Mammary microvascular endothelial cell (primary cell): Measurements from ENCODE around the gene DPP7. TPM values are rescaled to one million over a fixed set of nuclear protein-coding genes. Genes with fewer than 3 reads are reported as not detected.

Experiments
- total RNA-seq: library from RNA; depleted of rRNA; stranded (reverse); fragments of >200 nt; gene quantifications from 2 replicates; pipeline ENCODE4 v1.2.3, GENCODE V29; 2015

The DPP7 gene
- total RNA-seq, result 88.5 and 107 TPM in 2 replicates

DNA sequence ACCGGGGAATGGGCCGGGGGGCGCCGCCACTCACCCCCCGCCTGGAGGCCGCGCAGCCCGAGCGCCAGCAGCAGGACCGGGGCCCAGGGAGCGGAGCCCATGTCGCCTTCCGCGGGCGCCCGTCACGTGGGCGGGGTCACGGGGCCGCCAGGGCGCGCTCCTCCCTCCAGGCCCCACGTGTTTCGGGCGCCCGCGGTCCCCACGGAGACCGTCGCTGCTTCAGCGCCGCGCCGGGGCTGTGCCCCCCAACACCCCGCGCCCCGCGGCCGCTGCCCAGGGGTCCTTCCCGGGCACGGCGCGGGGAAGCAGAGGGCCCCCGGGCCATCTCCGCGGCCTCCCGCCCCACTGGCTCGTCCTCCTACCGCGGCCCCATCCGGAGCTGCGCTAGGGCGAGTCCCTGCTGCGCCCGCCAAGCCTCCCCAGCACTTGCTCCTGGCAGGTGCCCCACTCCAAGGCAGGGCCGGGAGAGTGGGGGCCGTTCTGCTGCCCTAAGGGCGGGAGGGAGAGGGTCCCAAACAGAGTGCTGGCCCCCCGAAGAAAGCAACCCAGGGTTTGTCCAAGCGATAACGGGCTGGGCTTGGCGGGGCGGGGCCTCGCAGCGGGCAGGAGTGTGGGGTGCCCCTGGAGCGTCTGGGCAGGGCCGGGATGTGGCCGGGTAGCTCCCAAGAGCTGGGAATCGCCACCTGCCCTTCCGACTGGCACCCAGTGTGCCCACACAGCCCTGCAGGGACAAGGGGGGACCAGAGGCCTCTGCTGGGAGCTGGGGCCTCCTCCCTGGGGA, at the start of gene DPP7:
Gene DPP7 (minus strand): TSS at position 121 of the 781 bp plus-strand sequence. CDS start 20 bp downstream, at position 101.

DNA sequence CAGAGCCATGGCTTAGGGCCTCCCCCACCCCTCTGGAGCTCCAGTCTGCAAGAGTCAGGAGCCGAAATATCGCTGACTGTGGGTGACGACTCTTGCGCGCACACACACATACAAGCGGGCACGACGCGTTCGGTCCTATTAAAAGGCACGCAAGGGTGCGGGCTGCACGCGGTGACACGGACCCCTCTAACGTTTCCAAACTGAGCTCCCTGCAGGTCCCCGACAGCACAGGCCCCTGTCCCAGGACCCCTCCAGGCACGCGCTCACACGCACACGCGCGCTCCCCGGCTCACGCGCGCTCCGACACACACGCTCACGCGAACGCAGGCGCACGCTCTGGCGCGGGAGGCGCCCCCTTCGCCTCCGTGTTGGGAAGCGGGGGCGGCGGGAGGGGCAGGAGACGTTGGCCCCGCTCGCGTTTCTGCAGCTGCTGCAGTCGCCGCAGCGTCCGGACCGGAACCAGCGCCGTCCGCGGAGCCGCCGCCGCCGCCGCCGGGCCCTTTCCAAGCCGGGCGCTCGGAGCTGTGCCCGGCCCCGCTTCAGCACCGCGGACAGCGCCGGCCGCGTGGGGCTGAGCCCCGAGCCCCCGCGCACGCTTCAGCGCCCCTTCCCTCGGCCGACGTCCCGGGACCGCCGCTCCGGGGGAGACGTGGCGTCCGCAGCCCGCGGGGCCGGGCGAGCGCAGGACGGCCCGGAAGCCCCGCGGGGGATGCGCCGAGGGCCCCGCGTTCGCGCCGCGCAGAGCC, 24.4 kb upstream of the DPP7 start, which contains the start of gene GRIN1:
Gene GRIN1 (plus strand): TSS at position 433 of the 746 bp plus-strand sequence. CDS start 333 bp downstream, outside the sequence.

DNA sequence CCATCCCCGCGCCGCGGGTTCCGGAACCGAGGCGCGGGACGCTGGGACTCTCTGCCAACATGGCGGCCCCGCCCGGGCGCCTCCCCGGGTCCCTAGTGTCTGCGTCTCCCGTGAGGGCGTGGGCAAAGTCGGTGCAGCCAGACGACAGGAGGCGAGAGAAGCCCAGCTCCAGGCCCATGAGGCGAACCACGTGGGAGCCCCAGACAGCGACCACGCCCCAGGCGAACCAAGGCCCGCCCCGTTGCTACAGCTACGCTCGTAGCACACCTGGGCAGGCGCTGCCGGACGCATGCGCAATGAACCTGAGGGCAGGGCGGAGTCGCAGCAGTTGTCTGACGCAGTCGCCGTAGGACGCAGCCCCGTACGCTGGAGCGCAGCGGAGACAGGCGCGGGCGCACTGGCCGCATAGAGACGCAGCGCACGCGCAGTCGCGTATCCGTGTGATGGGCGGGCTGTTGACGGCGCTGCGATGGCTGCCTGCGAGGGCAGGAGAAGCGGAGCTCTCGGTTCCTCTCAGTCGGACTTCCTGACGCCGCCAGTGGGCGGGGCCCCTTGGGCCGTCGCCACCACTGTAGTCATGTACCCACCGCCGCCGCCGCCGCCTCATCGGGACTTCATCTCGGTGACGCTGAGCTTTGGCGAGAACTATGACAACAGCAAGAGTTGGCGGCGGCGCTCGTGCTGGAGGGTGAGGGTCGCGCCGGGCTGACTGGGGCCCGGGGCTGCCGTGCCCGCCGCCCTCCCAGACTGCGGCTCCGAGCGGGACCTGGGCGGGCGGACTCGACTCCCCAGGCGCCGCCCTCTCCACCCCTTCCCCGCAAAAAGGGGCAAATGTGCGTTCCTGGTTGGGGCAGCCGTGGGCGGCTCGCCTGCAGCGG, 27.8 kb downstream of the DPP7 start, which contains the start of gene MAN1B1:
Gene MAN1B1 (plus strand): TSS at position 455 of the 878 bp plus-strand sequence. CDS start 15 bp downstream, at position 470.

DNA sequence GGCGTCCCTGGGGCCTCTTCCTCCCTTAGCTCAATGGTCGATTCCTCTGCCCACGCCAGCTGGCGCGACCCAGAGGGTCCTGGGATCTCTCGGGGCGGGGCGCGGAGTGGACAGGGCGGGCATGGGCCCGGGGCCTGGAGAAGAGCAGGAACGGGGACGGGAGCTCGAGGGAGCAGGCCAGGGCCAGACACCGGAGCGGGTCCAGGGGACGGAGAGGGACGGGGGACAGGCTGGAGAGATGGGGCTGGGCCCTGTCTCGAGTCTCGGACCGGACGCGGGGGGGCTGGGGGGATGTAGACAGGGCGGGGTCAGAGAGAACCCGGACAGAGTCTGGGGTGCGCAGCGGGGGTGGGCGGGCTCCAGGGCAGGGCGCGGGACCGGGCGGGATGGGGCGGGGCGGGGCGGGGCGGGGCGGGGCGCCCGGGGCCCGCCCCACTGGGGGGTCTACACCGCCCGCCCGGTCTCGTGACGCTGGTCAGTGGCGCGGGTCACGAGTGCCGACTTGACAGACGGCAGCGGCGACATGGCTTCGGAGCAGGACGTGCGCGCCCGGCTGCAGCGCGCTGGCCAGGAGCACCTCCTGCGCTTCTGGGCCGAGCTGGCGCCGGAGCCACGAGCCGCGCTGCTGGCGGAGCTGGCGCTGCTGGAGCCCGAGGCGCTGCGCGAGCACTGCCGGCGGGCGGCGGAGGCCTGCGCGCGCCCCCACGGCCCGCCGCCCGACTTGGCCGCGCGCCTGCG, 37.4 kb downstream of the DPP7 start, which contains the start of gene UAP1L1:
Gene UAP1L1 (plus strand): TSS at position 508 of the 738 bp plus-strand sequence. CDS start 16 bp downstream, at position 524.

DNA sequence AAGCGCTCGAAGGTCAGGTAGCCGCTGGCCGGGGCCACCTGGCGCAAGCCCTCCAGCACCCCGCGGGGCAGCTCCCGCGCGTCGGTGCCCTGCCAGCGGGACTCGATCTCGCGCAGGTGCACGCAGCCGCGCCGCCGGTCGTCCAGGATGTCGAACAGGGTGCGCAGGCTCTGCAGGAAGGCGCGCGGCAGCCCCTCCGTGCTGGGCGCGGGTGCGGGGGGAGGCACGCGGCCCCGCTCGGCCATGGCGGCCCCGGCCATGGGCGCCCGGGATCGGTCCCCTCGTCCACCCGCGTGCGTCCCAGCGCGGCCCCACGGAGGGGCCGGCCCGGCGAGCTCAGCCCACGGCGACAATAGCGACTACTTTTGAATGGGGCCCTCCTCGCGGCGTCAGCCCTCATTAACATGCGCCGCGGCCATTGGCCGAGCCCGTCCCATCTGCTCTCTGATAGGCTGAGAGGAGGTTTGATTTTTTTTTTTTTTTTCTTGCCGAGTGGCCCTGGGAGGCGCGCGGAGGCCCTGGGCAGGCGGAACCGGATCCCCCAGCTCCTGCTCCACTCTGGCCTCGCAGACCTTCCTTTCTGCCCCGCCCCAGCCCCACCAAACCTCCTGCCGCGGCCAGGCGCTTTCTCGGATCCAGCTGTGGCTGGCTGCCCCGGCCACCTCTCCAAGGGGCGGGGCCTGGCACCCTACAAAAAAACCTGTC, 44.2 kb downstream of the DPP7 start, which contains the start of gene SAPCD2:
Gene SAPCD2 (minus strand): TSS at position 357 of the 705 bp plus-strand sequence. CDS start 97 bp downstream, at position 260.

Other genes starting within 250 kb of the DPP7 start
- 413 and 485 TPM in 2 replicates for gene EDF1, start 248.4 kb downstream of the DPP7 start, total RNA-seq
- 17.3 and 18.3 TPM in 2 replicates for gene TRAF2, start 228.2 kb downstream of the DPP7 start, total RNA-seq
- gene FBXW5, start 170.0 kb downstream of the DPP7 start, total RNA-seq, result 202 and 226 TPM in 2 replicates
- 0.20 and 0.84 TPM in 2 replicates for gene C8G, start 169.5 kb downstream of the DPP7 start, total RNA-seq
- gene LCN12, start 162.5 kb downstream of the DPP7 start, total RNA-seq, result not detected in 2 replicates
- not detected in 2 replicates for gene PTGDS, start 137.2 kb downstream of the DPP7 start, total RNA-seq
- gene LCNL1, start 131.7 kb downstream of the DPP7 start, total RNA-seq, result not detected in 2 replicates
- gene PAXX, start 122.3 kb downstream of the DPP7 start, total RNA-seq, result 53.2 and 65.9 TPM in 2 replicates
- gene CLIC3, start 118.2 kb downstream of the DPP7 start, total RNA-seq, result 0.40 TPM in 1 of 2 replicates, not detected in the other
- 6.9 and 7.3 TPM in 2 replicates for gene ABCA2, start 86.5 kb downstream of the DPP7 start, total RNA-seq
- gene FUT7, start 82.6 kb downstream of the DPP7 start, total RNA-seq, result not detected in 2 replicates
- 67.3 and 71.1 TPM in 2 replicates for gene NPDC1, start 68.6 kb downstream of the DPP7 start, total RNA-seq
- gene ENTPD2, start 60.7 kb downstream of the DPP7 start, total RNA-seq, result not detected in 2 replicates
- gene SAPCD2, start 44.2 kb downstream of the DPP7 start, total RNA-seq, result 28.1 and 30.2 TPM in 2 replicates
- gene UAP1L1, start 37.2 kb downstream of the DPP7 start, total RNA-seq, result 21.9 and 23.0 TPM in 2 replicates
- 69.4 and 75.7 TPM in 2 replicates for gene MAN1B1, start 27.7 kb downstream of the DPP7 start, total RNA-seq
- gene GRIN1, start 24.4 kb upstream of the DPP7 start, total RNA-seq, result not detected in 2 replicates
- gene LRRC26, start 55.3 kb upstream of the DPP7 start, total RNA-seq, result not detected in 2 replicates
- gene TMEM210, start 57.3 kb upstream of the DPP7 start, total RNA-seq, result not detected in 2 replicates
- 17.6 and 25.1 TPM in 2 replicates for gene ANAPC2, start 73.8 kb upstream of the DPP7 start, total RNA-seq
- 127 and 150 TPM in 2 replicates for gene SSNA1, start 73.9 kb upstream of the DPP7 start, total RNA-seq
- gene TPRN, start 86.0 kb upstream of the DPP7 start, total RNA-seq, result 6.9 and 7.7 TPM in 2 replicates
- gene TMEM203, start 90.9 kb upstream of the DPP7 start, total RNA-seq, result 36.2 and 39.1 TPM in 2 replicates
- gene NDOR1, start 91.0 kb upstream of the DPP7 start, total RNA-seq, result 13.4 and 16.6 TPM in 2 replicates
- not detected in 2 replicates for gene RNF208, start 107.5 kb upstream of the DPP7 start, total RNA-seq
- gene CYSRT1, start 110.4 kb upstream of the DPP7 start, total RNA-seq, result 0.20 and 0.25 TPM in 2 replicates
- gene RNF224, start 112.8 kb upstream of the DPP7 start, total RNA-seq, result not detected in 2 replicates
- gene SLC34A3, start 116.2 kb upstream of the DPP7 start, total RNA-seq, result not detected in 2 replicates
- gene TUBB4B, start 126.6 kb upstream of the DPP7 start, total RNA-seq, result 1,008 and 1,079 TPM in 2 replicates
- not detected in 2 replicates for gene STPG3, start 136.6 kb upstream of the DPP7 start, total RNA-seq
- gene NELFB, start 140.6 kb upstream of the DPP7 start, total RNA-seq, result 54.6 and 68.4 TPM in 2 replicates
- 41.4 and 44.7 TPM in 2 replicates for gene TOR4A, start 163.0 kb upstream of the DPP7 start, total RNA-seq
- 35.8 and 43.9 TPM in 2 replicates for gene NRARP, start 187.5 kb upstream of the DPP7 start, total RNA-seq